Neural progenitor cell (in vitro differentiated cells): ENCODE data around the gene C7orf25. TPM values are rescaled to one million over a fixed set of nuclear protein-coding genes. Genes with fewer than 3 reads are reported as not detected.

ENCODE experiments used
- DNase-seq: peaks from one replicate; pipeline ENCODE4 v3.0.0-alpha.2; 2016; ENCODE audit warnings: low spot score
- H2AFZ ChIP-seq: fragments of 200-600 bp; sonication (generic); replicated peaks from 2 replicates; pipeline ENCODE4 v1.6.1; 2016; ENCODE audit warnings: antibody characterized with exemption
- H3F3A ChIP-seq: fragments of 200-600 bp; sonication (generic); 2 replicates; pipeline ENCODE4 v1.6.1; 2016; ENCODE audit warnings: antibody characterized with exemption, low read depth
- H3K27ac ChIP-seq: fragments of 200-600 bp; sonication (generic); 2 replicates; pipeline ENCODE4 v1.5.1; 2016; ENCODE audit warnings: mild to moderate bottlenecking
- H3K27me3 ChIP-seq: fragments of 200-600 bp; sonication (generic); 2 replicates; pipeline ENCODE4 v1.6.1; 2016; ENCODE audit warnings: mild to moderate bottlenecking, moderate library complexity
- H3K36me3 ChIP-seq: fragments of 200-600 bp; sonication (generic); 2 replicates; pipeline ENCODE4 v1.5.1; 2016
- H3K4me1 ChIP-seq: fragments of 200-600 bp; sonication (generic); 2 replicates; pipeline ENCODE4 v1.6.1; 2016; ENCODE audit warnings: mixed run types
- H3K4me2 ChIP-seq: fragments of 200-600 bp; sonication (generic); 2 replicates; pipeline ENCODE4 v1.6.1; 2016
- H3K4me3 ChIP-seq: fragments of 200-600 bp; sonication (generic); 2 replicates; pipeline ENCODE4 v1.5.1; 2016
- H3K79me2 ChIP-seq: fragments of 200-600 bp; sonication (generic); 2 replicates; pipeline ENCODE4 v1.6.1; 2016; ENCODE audit warnings: low read depth
- H3K9ac ChIP-seq: fragments of 200-600 bp; sonication (generic); 2 replicates; pipeline ENCODE4 v1.6.1; 2016
- H3K9me3 ChIP-seq: fragments of 200-600 bp; sonication (generic); 2 replicates; pipeline ENCODE4 v1.5.1; 2016; ENCODE audit warnings: low read depth
- H4K20me1 ChIP-seq: fragments of 200-600 bp; sonication (generic); 2 replicates; pipeline ENCODE4 v1.6.1; 2016; ENCODE audit warnings: low read depth
- H3K27ac Mint-ChIP-seq: 3 replicates; pipeline ENCODE4 v1.8.0; 2021; ENCODE audit warnings: mixed read lengths
- H3K27me3 Mint-ChIP-seq: 2 replicates; pipeline ENCODE4 v1.8.0; 2022; ENCODE audit warnings: low read depth, mild to moderate bottlenecking, inconsistent platforms, moderate library complexity, mixed read lengths; ENCODE audit not compliant: insufficient read depth
- H3K36me3 Mint-ChIP-seq: 3 replicates; pipeline ENCODE4 v1.8.0; 2021; ENCODE audit warnings: mixed read lengths
- H3K4me1 Mint-ChIP-seq: 3 replicates; pipeline ENCODE4 v1.8.0; 2021; ENCODE audit warnings: mixed read lengths
- H3K4me3 Mint-ChIP-seq: 3 replicates; pipeline ENCODE4 v1.8.0; 2021; ENCODE audit warnings: mild to moderate bottlenecking, moderate library complexity, mixed read lengths
- H3K9me3 Mint-ChIP-seq: 3 replicates; pipeline ENCODE4 v1.8.0; 2020; ENCODE audit warnings: mixed read lengths
- CTCF ChIP-seq: fragments of 200-600 bp; sonication (generic); IDR thresholded peaks from 2 replicates; pipeline ENCODE4 v1.5.1; 2017; ENCODE audit warnings: antibody characterized with exemption, mild to moderate bottlenecking
- EZH2 ChIP-seq: fragments of 200-600 bp; sonication (generic); IDR thresholded peaks from 2 replicates; pipeline ENCODE4 v1.6.1; 2017; ENCODE audit warnings: antibody characterized with exemption, mild to moderate bottlenecking, moderate library complexity
- EZH2phosphoT487 ChIP-seq: fragments of 200-600 bp; sonication (generic); IDR thresholded peaks from 2 replicates; pipeline ENCODE4 v1.6.1; 2017; ENCODE audit warnings: antibody characterized with exemption
- total RNA-seq: library from RNA; depleted of rRNA; stranded (reverse); fragments of >200 nt; gene quantifications from 2 replicates; pipeline ENCODE4 v1.2.3, GENCODE V29; 2015; ENCODE audit warnings: low replicate concordance

Gene C7orf25
- total RNA-seq, 1 donor from 2014 or later = 6.4 TPM

- TF ChIP-seq CTCF (no peak), EZH2phosphoT487 (no peak), EZH2 (no peak)
- no peaks in the 10 kb centered on the region for H3K4me1 Mint-ChIP-seq
- no peak overlapping the region for H3K4me3 Mint-ChIP-seq
- Histone ChIP-seq H3K4me2 (no peak overlapping the region), H3K9ac (no peak overlapping the region), H3K36me3 (peaks cover 8% of the 10 kb centered on the region), H3K9me3 (peaks cover 20% of the 10 kb centered on the region), H3K4me3 (no peak overlapping the region), H3K27me3 (no peaks in the 10 kb centered on the region), H3K79me2 (no peaks in the 10 kb centered on the region), H3K4me1 (no peaks in the 10 kb centered on the region), H3K27ac (no peak overlapping the region), H4K20me1 (no peaks in the 10 kb centered on the region), H3F3A (no peaks in the 10 kb centered on the region), H2AFZ (no peak overlapping the region)
- H3K27me3 Mint-ChIP-seq = peaks cover 4% of the 10 kb centered on the region
- peaks cover 29% of the 10 kb centered on the region for H3K9me3 Mint-ChIP-seq
- no peak overlapping the region for H3K27ac Mint-ChIP-seq
- DNase-seq = no peak
- H3K36me3 Mint-ChIP-seq = no peaks in the 10 kb centered on the region
These were observed 47.7 kb upstream of the C7orf25 start for GRCh38 chr7:42959549-42959948.

DNA sequence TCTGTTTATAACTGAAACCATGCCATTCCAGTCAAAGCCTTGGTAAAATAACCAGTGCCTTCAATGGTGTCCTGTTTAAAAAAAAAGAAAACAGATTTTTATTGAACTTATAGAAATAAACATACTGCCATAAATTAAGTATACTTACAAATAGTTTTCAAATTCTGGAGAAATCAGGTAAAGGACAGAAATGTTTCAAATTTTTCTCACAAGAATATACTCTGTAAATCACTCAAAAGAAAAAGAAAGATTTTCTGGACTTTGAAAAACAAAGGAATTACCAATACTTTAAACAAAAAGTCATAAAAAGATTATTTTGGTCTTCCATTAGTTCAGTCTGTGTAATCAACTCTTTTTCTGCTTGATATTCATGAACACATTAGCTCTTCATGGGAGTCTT lies 44.2 kb upstream of the C7orf25 start:
- Histone ChIP-seq H3K36me3 (peaks cover 8% of the 10 kb centered on the region), H3F3A (no peaks in the 10 kb centered on the region), H2AFZ (no peak overlapping the region), H4K20me1 (no peaks in the 10 kb centered on the region), H3K79me2 (no peaks in the 10 kb centered on the region), H3K4me2 (no peak overlapping the region), H3K4me3 (no peak overlapping the region), H3K4me1 (no peaks in the 10 kb centered on the region), H3K27ac (no peak overlapping the region), H3K9ac (no peak overlapping the region), H3K27me3 (no peaks in the 10 kb centered on the region), H3K9me3 (peaks cover 20% of the 10 kb centered on the region)
- peaks cover 27% of the 10 kb centered on the region for H3K9me3 Mint-ChIP-seq
- no peak overlapping the region for H3K27ac Mint-ChIP-seq
- H3K36me3 Mint-ChIP-seq = no peaks in the 10 kb centered on the region
- peaks cover 4% of the 10 kb centered on the region for H3K27me3 Mint-ChIP-seq
- no peaks in the 10 kb centered on the region for H3K4me1 Mint-ChIP-seq
- H3K4me3 Mint-ChIP-seq = no peak overlapping the region
- no peak for DNase-seq
- TF ChIP-seq EZH2 = no peak
- no peak for TF ChIP-seq EZH2phosphoT487
- TF ChIP-seq CTCF = no peak

DNA sequence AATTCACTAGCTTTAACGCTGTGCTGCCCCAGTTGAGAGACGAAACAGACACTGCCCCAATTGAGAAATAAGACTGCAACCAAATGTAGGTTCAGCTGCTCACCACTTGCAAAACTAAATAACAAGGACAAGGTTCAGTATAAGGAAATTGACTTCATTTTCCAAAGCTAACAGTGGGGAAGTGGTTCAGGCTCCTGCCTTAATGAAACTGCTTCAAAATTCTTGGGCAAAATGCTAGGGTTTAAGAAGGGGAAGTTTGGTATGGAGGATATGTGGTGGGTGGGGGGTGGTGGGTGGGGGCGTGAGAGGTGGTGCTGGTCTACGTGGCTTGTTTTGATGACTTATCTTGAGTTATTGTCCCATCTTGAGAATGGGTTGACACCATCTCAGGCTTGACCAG lies 42.1 kb upstream of the C7orf25 start:
- Histone ChIP-seq H4K20me1 (no peaks in the 10 kb centered on the region), H3K4me3 (no peak overlapping the region), H3K27me3 (no peaks in the 10 kb centered on the region), H3K27ac (no peak overlapping the region), H3K9me3 (peaks cover 20% of the 10 kb centered on the region), H3K9ac (no peak overlapping the region), H3F3A (no peaks in the 10 kb centered on the region), H3K4me1 (no peaks in the 10 kb centered on the region), H3K79me2 (no peaks in the 10 kb centered on the region), H3K36me3 (peaks cover 8% of the 10 kb centered on the region), H3K4me2 (no peak overlapping the region), H2AFZ (no peak overlapping the region)
- Mint-ChIP-seq H3K27me3 (peaks cover 2% of the 10 kb centered on the region), H3K27ac (no peak overlapping the region), H3K4me1 (no peaks in the 10 kb centered on the region), H3K9me3 (peaks cover 11% of the 10 kb centered on the region), H3K36me3 (no peaks in the 10 kb centered on the region), H3K4me3 (no peak overlapping the region)
- no peak for DNase-seq
- TF ChIP-seq EZH2 = no peak
- TF ChIP-seq EZH2phosphoT487 = no peak
- TF ChIP-seq CTCF = no peak
